H9 (cell line): ENCODE results near the gene MNX1. TPM values are rescaled to one million over a fixed set of nuclear protein-coding genes. Genes with fewer than 3 reads are reported as not detected.

Source experiments
- DNase-seq: peaks from one replicate; pipeline ENCODE4 v3.0.0-alpha.2; 2017
- H2AFZ ChIP-seq: one replicate; pipeline ENCODE4 v1.6.1; 2013; ENCODE audit warnings: mild to moderate bottlenecking, low read length, control low read depth, moderate library complexity
- H2AK5ac ChIP-seq: 2 replicates; pipeline ENCODE4 v1.6.1; 2013; ENCODE audit warnings: low read length, control low read depth, mixed read lengths; ENCODE audit not compliant: insufficient read length
- H2BK120ac ChIP-seq: one replicate; pipeline ENCODE4 v1.6.1; 2013; ENCODE audit warnings: low read depth, mild to moderate bottlenecking, low read length, control low read depth, inconsistent platforms; ENCODE audit not compliant: poor library complexity, severe bottlenecking
- H2BK12ac ChIP-seq: 2 replicates; pipeline ENCODE4 v1.6.1; 2013; ENCODE audit warnings: low read length, control low read depth, mixed read lengths, low read depth; ENCODE audit not compliant: insufficient read length
- H2BK15ac ChIP-seq: 2 replicates; pipeline ENCODE4 v1.6.1; 2013; ENCODE audit warnings: low read depth, low read length, control low read depth
- H2BK20ac ChIP-seq: one replicate; pipeline ENCODE4 v1.6.1; 2013; ENCODE audit warnings: low read depth, mild to moderate bottlenecking, low read length, control low read depth, inconsistent platforms; ENCODE audit not compliant: poor library complexity, severe bottlenecking
- H2BK5ac ChIP-seq: 2 replicates; pipeline ENCODE4 v1.6.1; 2013; ENCODE audit warnings: low read length, control low read depth, mixed read lengths; ENCODE audit not compliant: insufficient read length
- H3K14ac ChIP-seq: 2 replicates; pipeline ENCODE4 v1.6.1; 2013; ENCODE audit warnings: low read length, control low read depth; ENCODE audit not compliant: insufficient read depth
- H3K18ac ChIP-seq: 2 replicates; pipeline ENCODE4 v1.6.1; 2013; ENCODE audit warnings: low read depth, mild to moderate bottlenecking, mixed read lengths, low read length, control low read depth; ENCODE audit not compliant: insufficient read length
- H3K23ac ChIP-seq: 2 replicates; pipeline ENCODE4 v1.6.1; 2013; ENCODE audit warnings: low read length, control low read depth, mixed read lengths, low read depth; ENCODE audit not compliant: insufficient read length
- H3K23me2 ChIP-seq: 2 replicates; pipeline ENCODE4 v1.6.1; 2013; ENCODE audit warnings: low read depth, mild to moderate bottlenecking, mixed read lengths, low read length, control low read depth; ENCODE audit not compliant: insufficient read length, poor library complexity, severe bottlenecking
- H3K27ac ChIP-seq: 2 replicates; pipeline ENCODE4 v1.5.1; 2013; ENCODE audit warnings: low read length, control low read depth, mixed read lengths, low read depth; ENCODE audit not compliant: insufficient read length
- H3K27me3 ChIP-seq: 2 replicates; pipeline ENCODE4 v1.6.1; 2013; ENCODE audit warnings: low read length, control low read depth, inconsistent platforms; ENCODE audit not compliant: insufficient read depth
- H3K4ac ChIP-seq: 2 replicates; pipeline ENCODE4 v1.6.1; 2013; ENCODE audit warnings: low read depth, mild to moderate bottlenecking, control low read depth, inconsistent platforms, low read length, moderate library complexity
- H3K4me1 ChIP-seq: 2 replicates; pipeline ENCODE4 v1.6.1; 2013; ENCODE audit warnings: low read length, control low read depth, inconsistent platforms; ENCODE audit not compliant: insufficient read depth
- H3K4me2 ChIP-seq: 2 replicates; pipeline ENCODE4 v1.6.1; 2013; ENCODE audit warnings: low read length, control low read depth, mixed read lengths; ENCODE audit not compliant: insufficient read length, insufficient read depth
- H3K56ac ChIP-seq: 2 replicates; pipeline ENCODE4 v1.6.1; 2013; ENCODE audit warnings: low read depth, mild to moderate bottlenecking, mixed read lengths, low read length, control low read depth; ENCODE audit not compliant: insufficient read length
- H3K79me1 ChIP-seq: 2 replicates; pipeline ENCODE4 v1.6.1; 2013; ENCODE audit warnings: low read depth, mild to moderate bottlenecking, moderate library complexity, low read length, control low read depth, inconsistent platforms; ENCODE audit not compliant: insufficient read depth, poor library complexity, severe bottlenecking
- H3K79me2 ChIP-seq: 2 replicates; pipeline ENCODE4 v1.6.1; 2013; ENCODE audit warnings: low read length, control low read depth, inconsistent platforms; ENCODE audit not compliant: insufficient read depth
- H3K9ac ChIP-seq: 2 replicates; pipeline ENCODE4 v1.6.1; 2013; ENCODE audit warnings: low read length, control low read depth, mixed read lengths; ENCODE audit not compliant: insufficient read length; ENCODE audit errors: extremely low read depth
- H3K9me3 ChIP-seq: one replicate; pipeline ENCODE4 v1.6.1; 2013; ENCODE audit warnings: low read depth, low read length, inconsistent platforms; ENCODE audit not compliant: control insufficient read depth
- H3T11ph ChIP-seq: one replicate; pipeline ENCODE4 v1.6.1; 2013; ENCODE audit warnings: mild to moderate bottlenecking, low read length, control low read depth, inconsistent platforms
- H4K20me1 ChIP-seq: one replicate; pipeline ENCODE4 v1.6.1; 2013; ENCODE audit not compliant: control insufficient read depth, insufficient read length, insufficient read depth
- H4K5ac ChIP-seq: 2 replicates; pipeline ENCODE4 v1.6.1; 2013; ENCODE audit warnings: low read depth, mild to moderate bottlenecking, mixed read lengths, low read length, control low read depth; ENCODE audit not compliant: insufficient read length
- H4K8ac ChIP-seq: replicated peaks from 2 replicates; pipeline ENCODE4 v1.6.1; 2013; ENCODE audit warnings: low read length, control low read depth, mixed read lengths, low read depth; ENCODE audit not compliant: insufficient read length
- H4K91ac ChIP-seq: 2 replicates; pipeline ENCODE4 v1.6.1; 2013; ENCODE audit warnings: low read depth, mild to moderate bottlenecking, moderate library complexity, mixed read lengths, low read length, control low read depth; ENCODE audit not compliant: insufficient read length
- H3K27ac Mint-ChIP-seq, 3 experiments: 2 replicates in 2 of 3; 3 replicates in 1 of 3; pipeline ENCODE4 v1.8.0; 2020 to 2021; ENCODE audit warnings: mixed read lengths in 3 of 3, mild to moderate bottlenecking in 1 of 3, moderate library complexity in 1 of 3
- H3K27me3 Mint-ChIP-seq: 2 replicates; pipeline ENCODE4 v1.8.0; 2021; ENCODE audit warnings: low read depth, mild to moderate bottlenecking, moderate library complexity, mixed read lengths
- H3K36me3 Mint-ChIP-seq, 3 experiments: 2 replicates in 2 of 3; 3 replicates in 1 of 3; pipeline ENCODE4 v1.8.0; 2020 to 2021; ENCODE audit warnings: low read depth in 3 of 3, mixed read lengths in 3 of 3; ENCODE audit not compliant: insufficient read depth in 1 of 3
- H3K4me1 Mint-ChIP-seq, 2 experiments: 2 replicates each; pipeline ENCODE4 v1.8.0; 2020; ENCODE audit warnings: mixed read lengths in 2 of 2
- H3K4me3 Mint-ChIP-seq, 2 experiments: 2 replicates in 1 of 2; 3 replicates in 1 of 2; pipeline ENCODE4 v1.8.0; 2020 to 2021; ENCODE audit warnings: mild to moderate bottlenecking in 2 of 2, mixed read lengths in 2 of 2, moderate library complexity in 1 of 2
- H3K9me3 Mint-ChIP-seq, 2 experiments: 2 replicates in 1 of 2; 3 replicates in 1 of 2; pipeline ENCODE4 v1.8.0; 2020; ENCODE audit warnings: mild to moderate bottlenecking in 2 of 2, mixed read lengths in 2 of 2, moderate library complexity in 1 of 2
- WGBS: extraction: QIAGEN DNeasy Blood & Tissue Kit; methylation state at CpG from one replicate; pipeline ENCODE4 v1.1.7; 2013; ENCODE audit warnings: missing lambda C conversion rate, low lambda C conversion rate, mixed read lengths; ENCODE audit not compliant: insufficient read length; ENCODE audit errors: extremely low coverage; 5-methylcytosine and 5-hydroxymethylcytosine counted together
- total RNA-seq: library from RNA; stranded (reverse); gene quantifications from 2 replicates; pipeline ENCODE4 v1.2.1, GENCODE V29; 2021
- TF ChIP-seq, protein P1 (sequence below): fragments of 200-600 bp; sonication (generic); conservative IDR thresholded peaks from 3 replicates; pipeline ENCODE4 v1.8.0; 2021; ENCODE audit warnings: antibody characterized with exemption, mild to moderate bottlenecking

Gene MNX1
- total RNA-seq, 1 experiment from 2014 or later, result not detected

DNA sequence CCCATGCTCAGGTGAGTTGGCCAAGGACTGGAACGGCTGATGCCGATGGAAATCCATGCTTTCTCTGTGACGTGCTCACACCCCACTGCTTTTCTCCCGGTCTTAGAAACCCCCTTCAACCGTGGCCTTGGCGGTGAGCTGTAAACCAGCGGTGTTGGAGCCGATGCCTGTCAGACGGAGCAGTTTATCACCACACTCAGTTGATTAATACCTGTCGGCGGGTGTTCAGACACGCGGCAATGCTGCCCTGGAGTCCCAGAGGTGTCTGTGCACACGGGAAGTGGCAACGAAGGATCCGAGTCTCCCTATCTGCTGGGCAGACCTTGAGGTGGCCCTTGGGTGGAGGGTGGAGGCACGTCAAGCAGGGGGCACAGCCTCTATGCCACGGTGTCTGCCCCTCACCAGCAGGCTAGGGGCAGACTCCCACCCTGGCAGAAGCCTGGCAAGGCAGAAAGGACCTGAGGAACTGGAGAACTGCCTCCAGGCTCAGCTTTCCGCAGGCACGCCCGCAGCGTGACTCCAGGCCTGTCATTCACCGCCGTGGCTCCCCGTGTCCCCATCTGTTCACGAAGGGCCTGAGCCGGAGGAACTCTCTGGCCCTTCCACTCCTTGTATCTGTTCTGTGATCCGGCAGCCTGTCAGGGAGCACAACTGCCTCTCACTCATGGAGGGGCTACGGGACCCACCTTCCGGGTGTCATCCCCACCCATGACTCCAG is 34.6 kb upstream of the MNX1 start:
- no peaks in the 10 kb centered on the region for H3K9me3 Mint-ChIP-seq
- WGBS, result no CpG with 5 or more reads among the region's 30 CpGs
- Histone ChIP-seq H3K79me2 (no peaks in the 10 kb centered on the region), H3K56ac (no peak overlapping the region), H4K91ac (no peak overlapping the region), H3K79me1 (no peaks in the 10 kb centered on the region), H3K14ac (no peak overlapping the region), H3K18ac (no peak overlapping the region), H2AFZ (no peak overlapping the region), H3K4me2 (no peak overlapping the region), H3K9me3 (no peaks in the 10 kb centered on the region), H3K27me3 (no peaks in the 10 kb centered on the region), H2BK20ac (no peak overlapping the region), H4K5ac (no peak overlapping the region), H2BK5ac (no peak overlapping the region), H3K27ac (no peak overlapping the region), H2BK15ac (no peak overlapping the region), H3K4ac (no peak overlapping the region), H3K4me1 (no peaks in the 10 kb centered on the region), H3T11ph (no peak overlapping the region), H2BK12ac (no peak overlapping the region), H4K20me1 (no peaks in the 10 kb centered on the region), H2BK120ac (no peak overlapping the region), H3K23me2 (no peaks in the 10 kb centered on the region), H4K8ac (no peak overlapping the region), H2AK5ac (no peak overlapping the region), H3K23ac (no peak overlapping the region), H3K9ac (no peak overlapping the region)
- peaks cover 0 to 9% of the 10 kb centered on the region in 2 experiments; a peak in 2 of 4 replicates for H3K4me1 Mint-ChIP-seq
- peaks cover 21% of the 10 kb centered on the region for H3K27me3 Mint-ChIP-seq
- no peak for DNase-seq
- no peak overlapping the region for H3K4me3 Mint-ChIP-seq
- no peak overlapping the region for H3K27ac Mint-ChIP-seq
- TF ChIP-seq, protein P1, sequence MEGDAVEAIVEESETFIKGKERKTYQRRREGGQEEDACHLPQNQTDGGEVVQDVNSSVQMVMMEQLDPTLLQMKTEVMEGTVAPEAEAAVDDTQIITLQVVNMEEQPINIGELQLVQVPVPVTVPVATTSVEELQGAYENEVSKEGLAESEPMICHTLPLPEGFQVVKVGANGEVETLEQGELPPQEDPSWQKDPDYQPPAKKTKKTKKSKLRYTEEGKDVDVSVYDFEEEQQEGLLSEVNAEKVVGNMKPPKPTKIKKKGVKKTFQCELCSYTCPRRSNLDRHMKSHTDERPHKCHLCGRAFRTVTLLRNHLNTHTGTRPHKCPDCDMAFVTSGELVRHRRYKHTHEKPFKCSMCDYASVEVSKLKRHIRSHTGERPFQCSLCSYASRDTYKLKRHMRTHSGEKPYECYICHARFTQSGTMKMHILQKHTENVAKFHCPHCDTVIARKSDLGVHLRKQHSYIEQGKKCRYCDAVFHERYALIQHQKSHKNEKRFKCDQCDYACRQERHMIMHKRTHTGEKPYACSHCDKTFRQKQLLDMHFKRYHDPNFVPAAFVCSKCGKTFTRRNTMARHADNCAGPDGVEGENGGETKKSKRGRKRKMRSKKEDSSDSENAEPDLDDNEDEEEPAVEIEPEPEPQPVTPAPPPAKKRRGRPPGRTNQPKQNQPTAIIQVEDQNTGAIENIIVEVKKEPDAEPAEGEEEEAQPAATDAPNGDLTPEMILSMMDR, result no peak
- no peaks in the 10 kb centered on the region for H3K36me3 Mint-ChIP-seq
